NCI-H2081 treated with DMSO at 0.1 percent for 48 hours (cell line): ENCODE results near the gene SPECC1L.

Experiments used
- DNase-seq: peaks from one replicate; lab custom pipeline; 2025; lab: John Stamatoyannopoulos, UW

The SPECC1L gene

GRCh38 chr22:24428751-24429410 lies 158.2 kb downstream of the SPECC1L start:
- DNase-seq = no peak

- no peak for DNase-seq
Measured at GRCh38 chr22:24429411-24430365, 159.1 kb downstream of the SPECC1L start.

- DNase-seq = no peak
Measured at GRCh38 chr22:24430431-24431308, 160.0 kb downstream of the SPECC1L start.

- DNase-seq = no peak
Measured at GRCh38 chr22:24431309-24432034, 160.8 kb downstream of the SPECC1L start.

GRCh38 chr22:24432059-24432853 lies 161.6 kb downstream of the SPECC1L start:
- DNase-seq = no peak

- no peak for DNase-seq
Measured at GRCh38 chr22:24433001-24433827, 162.6 kb downstream of the SPECC1L start.

- no peak for DNase-seq
Measured at GRCh38 chr22:24433828-24434470, 163.3 kb downstream of the SPECC1L start.

- DNase-seq = no peak
Measured at GRCh38 chr22:24434471-24435322, 164.1 kb downstream of the SPECC1L start.

- no peak for DNase-seq
Measured at GRCh38 chr22:24435323-24435645, 164.7 kb downstream of the SPECC1L start.

- no peak for DNase-seq
Measured at GRCh38 chr22:24435861-24436371, 165.3 kb downstream of the SPECC1L start.

- DNase-seq = no peak
Measured at GRCh38 chr22:24436553-24436952, 165.9 kb downstream of the SPECC1L start.

- no peak for DNase-seq
Measured at GRCh38 chr22:24437091-24437490, 166.5 kb downstream of the SPECC1L start.

- no peak for DNase-seq
Measured at GRCh38 chr22:24437741-24438328, 167.2 kb downstream of the SPECC1L start.

- no peak for DNase-seq
Measured at GRCh38 chr22:24440270-24440717, 169.7 kb downstream of the SPECC1L start.

GRCh38 chr22:24440718-24441405 lies 170.2 kb downstream of the SPECC1L start:
- DNase-seq = no peak

GRCh38 chr22:24441406-24442351 lies 171.0 kb downstream of the SPECC1L start:
- DNase-seq = no peak
